Suprapubic skin (tissue), 4 donors: ENCODE results near the gene INPP5B.

Source experiments
- EP300 ChIP-seq: sonication (generic); formaldehyde crosslinking; IDR thresholded peaks from one replicate; pipeline ENCODE4 v1.6.1; 2017; ENCODE audit warnings: antibody characterized with exemption
- POLR2A ChIP-seq, 2 donors: fragments of 450-650 bp; IDR thresholded peaks; one replicate each; pipeline ENCODE4 v1.6.1; 2017; ENCODE audit warnings: antibody characterized with exemption in 2 of 2, mild to moderate bottlenecking in 2 of 2, moderate library complexity in 2 of 2
- POLR2AphosphoS5 ChIP-seq, 3 donors: sonication (generic); formaldehyde crosslinking; IDR thresholded peaks; one replicate each; pipeline ENCODE4 v1.6.1; 2017; ENCODE audit warnings: antibody characterized with exemption in 3 of 3
- TF ChIP-seq, protein P1 (sequence below), 2 donors: fragments of 200-600 bp in 1 of 2; fragments of 450-650 bp in 1 of 2; sonication (generic) in 1 of 2; IDR thresholded peaks; one replicate each; pipeline ENCODE4 v1.5.1; 2016 to 2019; ENCODE audit warnings: antibody characterized with exemption in 2 of 2, mild to moderate bottlenecking in 1 of 2, moderate library complexity in 1 of 2

DNA sequence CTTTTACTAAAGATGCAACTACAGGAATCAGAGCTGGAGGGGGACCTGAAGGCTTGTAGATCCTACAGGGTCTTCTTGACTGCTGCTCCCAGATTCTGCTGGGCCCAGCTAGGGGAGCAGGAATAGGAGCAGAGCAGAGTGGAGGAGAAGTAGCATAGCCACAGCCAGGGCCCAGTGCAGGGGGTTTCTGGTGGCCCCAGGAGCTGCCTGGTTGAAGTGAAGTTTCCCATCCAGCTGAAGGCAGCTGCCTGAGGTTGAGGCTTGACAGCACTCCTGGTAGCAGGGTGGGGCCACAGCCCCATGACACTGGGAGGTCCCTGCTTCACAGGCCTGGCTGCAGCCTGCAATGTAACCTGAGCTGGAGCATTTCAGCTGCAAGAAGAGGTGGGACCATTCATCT lies 2.0 kb upstream of the INPP5B start:
- TF ChIP-seq POLR2A (IDR thresholded peaks at IDR 0.05) = no peak
- TF ChIP-seq, protein P1, sequence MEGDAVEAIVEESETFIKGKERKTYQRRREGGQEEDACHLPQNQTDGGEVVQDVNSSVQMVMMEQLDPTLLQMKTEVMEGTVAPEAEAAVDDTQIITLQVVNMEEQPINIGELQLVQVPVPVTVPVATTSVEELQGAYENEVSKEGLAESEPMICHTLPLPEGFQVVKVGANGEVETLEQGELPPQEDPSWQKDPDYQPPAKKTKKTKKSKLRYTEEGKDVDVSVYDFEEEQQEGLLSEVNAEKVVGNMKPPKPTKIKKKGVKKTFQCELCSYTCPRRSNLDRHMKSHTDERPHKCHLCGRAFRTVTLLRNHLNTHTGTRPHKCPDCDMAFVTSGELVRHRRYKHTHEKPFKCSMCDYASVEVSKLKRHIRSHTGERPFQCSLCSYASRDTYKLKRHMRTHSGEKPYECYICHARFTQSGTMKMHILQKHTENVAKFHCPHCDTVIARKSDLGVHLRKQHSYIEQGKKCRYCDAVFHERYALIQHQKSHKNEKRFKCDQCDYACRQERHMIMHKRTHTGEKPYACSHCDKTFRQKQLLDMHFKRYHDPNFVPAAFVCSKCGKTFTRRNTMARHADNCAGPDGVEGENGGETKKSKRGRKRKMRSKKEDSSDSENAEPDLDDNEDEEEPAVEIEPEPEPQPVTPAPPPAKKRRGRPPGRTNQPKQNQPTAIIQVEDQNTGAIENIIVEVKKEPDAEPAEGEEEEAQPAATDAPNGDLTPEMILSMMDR (IDR thresholded peaks at IDR 0.05) = no peak
- no peak for TF ChIP-seq EP300
- TF ChIP-seq POLR2AphosphoS5 (IDR thresholded peaks at IDR 0.05) = no peak
